ENCODE data around the gene PDE10A.

GRCh38 chr6:165652766-165653165 lies 10.3 kb downstream of the PDE10A start:
- TF ChIP-seq CTCF (IDR thresholded peaks at IDR 0.05; ENCODE audit: insufficient read depth, low read length) (no peak), SPI1 (IDR thresholded peaks at IDR 0.05; ENCODE audit: borderline replicate concordance, low read depth) (no peak), POLR2AphosphoS5 (IDR thresholded peaks at IDR 0.05; ENCODE audit: low read depth) (no peak), REST (IDR thresholded peaks at IDR 0.05; ENCODE audit: insufficient replicate concordance, low read depth) (no peak)

All from HL-60 (cell line).